K562 (cell line): Measurements from ENCODE around the gene CETN2.

Source experiments
- ATF6 ChIP-seq: sonication (generic); formaldehyde crosslinking; IDR thresholded peaks from 2 replicates; pipeline ENCODE4 v1.4.0; 2020; ENCODE audit warnings: mild to moderate bottlenecking, missing genetic modification reagents
- CTCF ChIP-seq, 3 experiments: IDR thresholded peaks in 2 of 3; conservative IDR thresholded peaks in 1 of 3; 2 replicates each; pipeline ENCODE4 v1.5.1; 2011 to 2012; ENCODE audit warnings: low read length in 3 of 3, mild to moderate bottlenecking in 3 of 3, control low read depth in 2 of 3, improper control_type of control experiment in 1 of 3, inconsistent platforms in 1 of 3, low read depth in 1 of 3, mixed read lengths in 1 of 3, moderate library complexity in 1 of 3; ENCODE audit not compliant: insufficient read depth in 2 of 3
- E2F5 ChIP-seq: sonication (generic); formaldehyde crosslinking; IDR thresholded peaks from 2 replicates; pipeline ENCODE4 v1.8.0; 2022; ENCODE audit warnings: mild to moderate bottlenecking, missing genetic modification reagents
- ELF4 ChIP-seq: fragments of 450-650 bp; formaldehyde crosslinking; IDR thresholded peaks from 2 replicates; pipeline ENCODE4 v1.4.0; 2022; ENCODE audit warnings: missing genetic modification characterization
- ESRRA ChIP-seq: fragments of 450-650 bp; IDR thresholded peaks from 2 replicates; pipeline ENCODE4 v1.6.1; 2014; ENCODE audit warnings: low read depth, mild to moderate bottlenecking, moderate library complexity, borderline replicate concordance
- EZH2 ChIP-seq: IDR thresholded peaks from 2 replicates; pipeline ENCODE4 v1.6.1; 2012; ENCODE audit warnings: low read depth, mild to moderate bottlenecking, inconsistent platforms, low read length, borderline replicate concordance
- MED1 ChIP-seq: sonication (generic); formaldehyde crosslinking; IDR thresholded peaks from 2 replicates; pipeline ENCODE4 v1.8.1; 2023; ENCODE audit warnings: missing genetic modification reagents, borderline replicate concordance
- NFE2L1 ChIP-seq: fragments of 450-650 bp; IDR thresholded peaks from 2 replicates; pipeline ENCODE4 v1.6.1; 2016; ENCODE audit warnings: missing genetic modification characterization, low read depth, mild to moderate bottlenecking, missing compliant biosample characterization, moderate library complexity, borderline replicate concordance
- POU5F1 ChIP-seq: fragments of 150-350 bp; IDR thresholded peaks from 2 replicates; pipeline ENCODE4 v1.6.1; 2014; ENCODE audit warnings: borderline replicate concordance, low read length, low read depth, mild to moderate bottlenecking; ENCODE audit not compliant: partially characterized antibody
- ZBTB1 ChIP-seq: sonication (generic); formaldehyde crosslinking; IDR thresholded peaks from 2 replicates; pipeline ENCODE4 v1.8.1; 2023; ENCODE audit warnings: missing genetic modification reagents, low read depth, mild to moderate bottlenecking, borderline replicate concordance
- ZNF133 ChIP-seq: fragments of 250-450 bp; sonication (Bioruptor Pico); IDR thresholded peaks from 2 replicates; pipeline ENCODE4 v1.4.0; 2020; ENCODE audit warnings: mild to moderate bottlenecking

GRCh38 chrX:152878976-152879755, 48.6 kb upstream of the CETN2 start:
- TF ChIP-seq NFE2L1 (tag) (no peak), ELF4 (CRISPR knock-in tag) (no peak), ZBTB1 (CRISPR knock-in tag) (no peak), MED1 (CRISPR knock-in tag) (no peak), E2F5 (no peak), ESRRA (no peak), POU5F1 (no peak), ATF6 (no peak), CTCF (IDR thresholded peaks at IDR 0.05 in 2 of 3, conservative IDR thresholded peaks at IDR 0.05 in 1 of 3; ENCODE audit: insufficient read depth in 2 of 3, low read depth in 1 of 3, low read length in 3 of 3) (no peak), ZNF133 (CRISPR knock-in tag) (no peak), EZH2 (no peak)
